TTC549 (cell line): ENCODE results near the gene SPEM3.
"Not testable (repeated sequence)": the region's sequence is repeated elsewhere in the genome, so short reads cannot be mapped to it uniquely, and the experiment has no call there.

ENCODE experiments used
- FAIRE-seq: peaks from 2 replicates; lab custom pipeline; 2012; peaks lifted over from hg19 to GRCh38; lab: Jason Lieb, UNC

The SPEM3 gene

DNA sequence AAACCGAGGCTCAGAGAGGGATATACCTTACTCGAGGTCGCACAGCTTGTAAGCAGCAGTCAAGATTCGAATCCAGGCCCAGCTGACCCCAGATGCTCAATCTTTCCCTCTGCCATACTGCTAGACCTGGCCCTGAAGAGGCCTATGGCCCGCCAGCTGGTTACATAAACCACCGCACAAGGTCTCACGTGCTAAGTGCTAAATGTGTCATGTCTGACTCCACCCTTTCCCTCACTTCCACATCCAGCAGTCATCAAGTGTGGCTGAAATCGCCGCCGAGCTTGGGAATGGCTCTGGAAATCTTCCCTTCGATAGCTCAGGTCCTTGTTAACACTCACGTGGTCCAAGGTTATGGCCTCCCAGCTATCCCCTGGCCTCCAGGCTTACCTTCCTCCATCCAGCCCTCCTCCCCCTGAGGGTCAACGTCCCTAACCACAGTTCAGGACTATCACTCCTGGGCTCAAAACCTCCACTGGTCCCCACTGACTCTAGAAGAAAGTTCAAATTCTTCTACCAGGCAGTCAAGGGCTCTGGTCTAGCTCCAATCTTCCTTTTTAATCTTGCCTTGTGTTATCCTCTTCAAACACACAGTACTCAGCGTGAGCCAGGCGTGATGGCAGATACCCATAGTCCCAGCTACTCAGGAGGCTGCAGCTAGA is 47.2 kb downstream of the SPEM3 start:
- no peak for FAIRE-seq

DNA sequence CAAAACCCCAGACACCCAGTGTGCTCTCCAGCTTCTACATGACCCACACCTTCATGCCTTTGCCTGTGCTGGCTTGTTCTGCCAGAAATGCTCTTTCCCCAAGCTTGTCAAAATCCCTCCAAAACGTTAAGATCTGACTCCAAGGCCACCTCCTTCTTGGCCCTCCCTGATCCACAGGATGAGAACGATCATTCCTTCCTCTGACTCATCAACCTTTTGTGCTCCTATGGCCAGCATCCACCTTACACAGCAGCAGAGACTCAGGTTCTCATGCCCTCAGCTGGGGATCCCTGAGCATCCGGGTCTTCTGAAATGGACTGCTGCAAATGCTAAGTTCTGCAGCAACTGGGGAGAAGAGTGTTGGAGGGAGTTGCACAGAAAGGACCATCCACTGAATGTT is 47.8 kb downstream of the SPEM3 start:
- no peak for FAIRE-seq

DNA sequence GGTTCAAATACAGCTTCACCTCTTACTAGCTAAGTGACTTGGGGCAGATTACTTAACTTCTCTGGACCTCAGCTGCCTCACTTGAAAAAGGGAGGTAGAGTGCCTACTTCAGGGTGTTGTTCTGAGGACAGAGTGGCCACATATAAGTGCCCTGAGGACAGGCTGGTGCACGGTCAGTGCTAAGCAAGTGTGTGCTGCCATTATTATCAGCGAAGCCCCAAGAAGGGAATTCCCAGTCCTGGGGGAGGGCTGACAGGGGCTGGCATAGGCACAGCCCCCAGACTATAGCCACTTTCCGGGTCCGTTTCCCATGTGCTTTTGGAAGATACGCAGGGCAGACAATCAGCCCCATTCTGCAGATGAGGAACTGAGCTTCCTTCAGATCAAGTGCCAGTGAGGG is 48.3 kb downstream of the SPEM3 start:
- no peak for FAIRE-seq

DNA sequence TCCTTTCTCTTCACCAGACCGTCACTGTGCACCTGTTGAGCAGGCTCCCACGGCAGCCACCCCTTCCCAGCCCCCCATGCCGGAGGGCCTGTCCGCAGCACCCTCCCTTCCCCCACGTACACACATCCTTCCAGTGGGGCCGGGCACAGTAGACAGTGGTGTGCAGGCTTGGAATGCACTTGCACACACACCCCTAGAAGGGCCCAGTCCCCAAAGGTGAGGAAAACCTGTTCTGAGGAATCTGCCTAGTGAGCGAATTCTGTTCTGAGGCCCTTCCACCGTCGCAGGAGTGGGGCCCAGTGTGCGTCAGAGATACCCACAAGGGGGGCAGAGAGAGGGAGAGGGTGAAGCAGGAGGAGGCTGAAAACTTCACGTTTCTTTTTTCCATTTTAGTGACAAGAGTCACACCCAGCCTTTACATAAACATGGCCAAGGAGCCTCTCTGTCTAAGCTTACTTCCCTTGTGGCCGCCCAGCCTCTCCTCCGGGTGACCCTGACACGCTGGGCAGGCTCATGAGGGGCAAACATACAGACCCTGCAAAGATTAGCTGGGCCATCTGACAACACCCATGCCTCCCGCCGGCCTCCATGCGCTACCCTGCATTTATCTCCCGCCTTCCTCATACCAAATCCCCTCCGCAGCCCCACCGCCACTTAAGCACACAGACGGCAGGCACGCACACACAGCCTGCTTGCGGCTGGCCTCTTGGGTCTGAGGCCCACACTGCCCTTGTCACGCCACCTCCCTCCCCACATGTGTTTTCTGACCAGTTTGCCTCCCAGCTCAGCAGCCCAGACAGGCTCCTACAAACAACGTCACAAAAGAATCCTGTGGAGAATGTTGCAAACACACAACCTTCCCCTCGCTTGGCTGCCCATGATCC is 49.0 kb downstream of the SPEM3 start:
- FAIRE-seq: no peak

DNA sequence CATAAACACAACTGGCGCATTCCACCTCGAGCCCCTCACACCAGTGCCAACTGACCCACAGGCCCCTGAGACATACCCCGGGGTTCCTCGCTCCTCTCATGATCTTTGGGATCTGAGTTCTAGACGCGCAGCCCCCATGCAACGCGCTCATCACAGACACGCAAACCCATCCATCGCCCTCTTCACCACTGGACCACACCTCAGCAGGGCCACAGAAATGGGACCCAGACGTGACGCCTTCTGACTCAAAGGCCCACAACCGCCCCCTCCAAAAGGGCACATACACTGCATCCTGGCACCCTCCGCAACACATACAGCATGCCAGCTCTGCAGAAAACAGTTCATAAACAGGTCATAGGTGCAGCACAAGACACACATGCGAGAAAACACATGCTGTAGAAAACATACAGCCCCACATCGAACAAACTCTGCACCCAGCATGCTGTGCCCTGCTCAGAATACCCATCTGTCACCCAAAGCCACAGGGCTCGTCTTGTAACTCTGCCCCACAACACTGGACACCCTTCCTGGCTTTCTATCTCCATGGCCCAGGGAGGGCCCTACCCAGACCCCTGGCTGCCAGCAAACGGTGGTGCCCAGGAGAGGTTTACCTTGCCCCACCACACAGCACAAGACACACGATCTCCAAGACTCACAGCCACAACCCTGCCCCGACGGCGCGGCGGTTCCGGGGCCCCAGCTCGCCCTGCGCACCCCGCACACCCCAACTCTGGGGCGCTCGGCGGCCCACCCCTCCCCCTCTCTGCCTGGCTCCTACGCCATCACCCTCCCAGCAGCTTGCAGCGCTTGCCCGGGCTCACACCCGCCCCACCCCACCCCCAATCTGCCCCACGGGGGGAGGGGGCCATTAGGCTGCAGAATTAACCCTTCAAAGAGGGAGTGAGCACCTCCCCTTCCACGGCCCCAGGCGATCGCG is 49.9 kb downstream of the SPEM3 start:
- FAIRE-seq: no peak

DNA sequence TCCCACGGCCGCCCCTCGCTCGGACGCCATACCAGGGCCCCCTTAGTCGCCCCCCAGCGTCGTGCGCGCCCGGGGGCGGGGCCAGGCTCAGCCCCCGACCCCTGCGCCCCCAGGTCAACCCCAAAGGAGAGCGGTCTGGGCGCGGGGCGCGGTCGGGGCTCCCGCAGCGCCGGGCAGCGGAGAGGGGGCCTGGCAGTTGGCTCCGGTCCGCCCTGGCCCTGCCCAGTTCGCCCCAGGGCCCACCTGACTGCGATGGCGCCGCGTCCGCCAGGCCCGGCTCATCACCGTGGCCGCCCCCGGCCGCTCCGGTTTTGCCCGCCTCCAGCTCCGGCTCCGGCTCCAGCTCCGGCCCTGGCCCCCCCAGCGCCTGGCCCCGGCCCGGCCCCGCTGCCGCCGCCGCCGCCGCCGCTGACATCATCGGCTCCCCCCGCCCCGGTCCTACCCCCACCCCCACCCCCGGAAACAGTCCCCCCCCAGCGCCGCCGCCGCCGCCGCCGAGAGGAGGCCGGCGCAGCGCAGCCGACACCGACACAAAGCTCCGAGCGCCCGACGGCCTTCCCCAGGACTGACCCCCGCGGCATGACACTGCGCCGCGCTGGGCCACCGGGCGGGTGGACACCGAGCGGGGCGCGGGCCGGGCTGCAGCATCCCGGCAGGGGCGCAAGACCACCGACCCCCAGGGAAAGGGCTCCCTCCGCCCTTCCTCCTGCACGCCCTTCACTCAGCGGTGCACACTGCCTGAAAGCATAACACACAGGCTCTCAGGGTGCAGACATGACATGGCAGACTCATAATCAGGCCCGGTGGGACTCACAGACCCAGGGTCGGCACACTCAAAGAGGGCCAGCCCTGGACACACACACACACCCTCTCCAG is 50.8 kb downstream of the SPEM3 start, which contains the start of gene ZBTB4:
Gene ZBTB4, minus strand, starts transcription at position 419 of the 876 bp plus-strand sequence. CDS start 12,830 bp downstream, outside the sequence.
- no peak for FAIRE-seq

DNA sequence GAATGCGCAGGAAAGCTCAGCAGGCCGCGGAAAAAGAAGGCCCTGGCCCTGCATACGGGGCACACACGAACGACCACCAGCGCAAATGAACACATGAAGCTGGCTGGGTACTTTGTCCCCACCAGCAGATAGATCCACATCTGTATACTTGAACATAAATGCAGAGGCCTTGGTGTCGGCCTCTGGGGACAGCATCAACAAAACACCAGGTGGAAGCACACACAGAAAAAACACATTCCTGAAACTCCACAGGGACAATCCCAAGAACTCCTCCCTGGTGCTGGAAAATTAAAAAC is 51.4 kb downstream of the SPEM3 start:
- FAIRE-seq: no peak

DNA sequence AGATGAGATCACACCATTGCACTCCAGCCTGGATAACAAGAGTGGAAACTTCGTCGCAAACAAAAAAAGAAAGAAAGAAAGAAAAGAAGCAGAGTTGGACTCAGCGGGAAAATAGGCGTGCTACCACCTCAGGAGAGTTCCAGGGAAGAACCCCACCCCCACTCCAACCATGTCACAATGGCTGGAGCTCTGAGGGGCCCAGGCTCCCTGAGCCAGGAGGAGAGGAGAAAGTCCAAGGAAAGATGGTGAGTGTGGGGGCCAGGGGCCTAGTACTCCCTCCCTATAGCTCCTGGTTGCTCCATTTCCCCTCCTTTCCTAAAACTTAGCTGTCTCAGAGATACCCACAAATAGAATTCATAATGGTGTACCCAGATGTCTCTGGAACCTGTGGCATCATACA is 52.6 kb downstream of the SPEM3 start, which contains the start of gene SLC35G6:
Gene SLC35G6, plus strand, starts transcription at position 172 of the 400 bp plus-strand sequence. Its CDS starts 71 bp downstream, at position 243.
- not testable (repeated sequence) for FAIRE-seq

DNA sequence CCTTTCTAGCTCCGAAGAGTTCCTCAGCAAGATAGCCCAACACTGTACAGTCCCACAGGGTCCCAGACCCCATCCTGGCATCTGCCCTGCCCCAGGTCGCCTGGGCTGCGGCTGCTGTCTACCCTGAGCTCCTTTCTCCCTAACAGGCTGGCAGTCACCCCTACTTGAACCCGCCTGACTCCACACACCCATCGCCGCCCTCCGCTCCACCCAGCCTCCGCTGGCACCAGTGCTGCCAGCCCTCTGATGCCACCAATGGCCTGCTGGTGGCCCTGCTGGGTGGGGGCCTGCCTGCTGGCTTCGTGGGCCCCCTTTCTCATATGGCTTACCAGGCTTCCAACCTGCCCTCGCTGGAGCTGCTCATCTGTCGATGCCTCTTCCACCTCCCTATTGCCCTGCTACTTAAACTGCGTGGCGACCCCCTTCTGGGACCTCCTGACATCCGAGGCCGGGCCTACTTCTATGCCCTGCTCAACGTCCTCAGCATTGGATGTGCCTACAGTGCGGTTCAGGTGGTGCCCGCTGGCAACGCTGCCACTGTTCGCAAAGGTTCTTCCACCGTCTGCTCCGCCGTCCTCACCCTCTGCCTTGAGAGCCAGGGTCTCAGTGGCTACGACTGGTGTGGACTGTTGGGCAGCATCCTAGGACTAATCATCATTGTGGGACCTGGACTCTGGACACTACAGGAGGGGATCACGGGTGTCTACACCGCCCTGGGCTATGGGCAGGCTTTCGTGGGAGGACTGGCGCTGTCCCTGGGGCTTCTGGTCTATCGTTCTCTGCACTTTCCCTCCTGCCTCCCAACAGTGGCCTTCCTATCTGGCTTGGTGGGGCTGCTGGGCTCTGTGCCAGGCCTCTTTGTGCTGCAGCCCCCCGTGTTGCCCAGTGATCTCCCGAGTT is 53.4 kb downstream of the SPEM3 start:
- not testable (repeated sequence) for FAIRE-seq
